GM12878 (cell line): ENCODE data around the gene ANO8. TPM values are rescaled to one million over a fixed set of nuclear protein-coding genes. Genes with fewer than 3 reads are reported as not detected.

Experiments used
- ATAC-seq: fragments of 200-7000 bp; cut with Tn5 transposase; 3 replicates; pipeline ENCODE4 v1.9.1; 2020; ENCODE audit warnings: mild to moderate bottlenecking, moderate library complexity
- BruUV-seq: library from RNA; stranded (reverse); fragments of 400-500 nt; replicated peaks from 2 replicates; lab custom pipeline; 2021; lab: Mats Ljungman, UMichigan
- CTCF ChIA-PET: fragments of 300-600 bp; sonication (Branson Sonifier 250); formaldehyde crosslinking; extraction: SDS; loops from one replicate; lab custom pipeline; 2021; ENCODE audit warnings: inconsistent platforms; lab: Yijun Ruan, JAX
- POLR2A ChIA-PET: fragments of 350-600 bp; formaldehyde crosslinking; extraction: SDS; loops from one replicate; lab custom pipeline; 2021; ENCODE audit warnings: inconsistent platforms; lab: Charles Lee
- RAD21 ChIA-PET: fragments of 300-600 bp; sonication (Branson Sonifier 250); formaldehyde crosslinking; loops from one replicate; lab custom pipeline; 2023; ENCODE audit warnings: antibody characterized with exemption; ENCODE audit not compliant: unreplicated experiment; lab: Charles Lee
- SMC1A ChIA-PET: fragments of 300-600 bp; sonication (Branson Sonifier 250); formaldehyde crosslinking; loops from one replicate; lab custom pipeline; 2023; ENCODE audit not compliant: unreplicated experiment, uncharacterized antibody; lab: Charles Lee
- DNase-seq: peaks from one replicate; pipeline ENCODE4 v3.0.0-alpha.2; 2011; ENCODE audit warnings: low read depth, low spot score
- FAIRE-seq: peaks from 3 replicates; lab custom pipeline; 2011; peaks lifted over from hg19 to GRCh38; lab: Jason Lieb, UNC
- H2AFZ ChIP-seq: 2 replicates; pipeline ENCODE4 v1.6.0; 2011; ENCODE audit warnings: low read depth, low read length, control low read depth; ENCODE audit not compliant: control insufficient read depth
- H3K27ac ChIP-seq: 2 replicates; pipeline ENCODE4 v1.5.1; 2011; ENCODE audit warnings: control low read depth; ENCODE audit not compliant: control insufficient read depth, insufficient read depth
- H3K27me3 ChIP-seq, 2 experiments: replicated peaks in 1 of 2; 2 replicates each; pipeline versions ENCODE4 v1.6.0 to v1.6.1; 2011; ENCODE audit warnings: low read length in 1 of 2; ENCODE audit not compliant: control insufficient read depth in 2 of 2, insufficient read depth in 2 of 2
- H3K36me3 ChIP-seq, 2 experiments: 2 replicates each; pipeline ENCODE4 v1.5.1; 2011; ENCODE audit warnings: low read length in 1 of 2; ENCODE audit not compliant: control insufficient read depth in 2 of 2, insufficient read depth in 2 of 2
- H3K4me1 ChIP-seq: 2 replicates; pipeline ENCODE4 v1.6.1; 2011; ENCODE audit warnings: mild to moderate bottlenecking, low read length, moderate library complexity, mixed read lengths; ENCODE audit not compliant: control insufficient read depth, insufficient read depth
- H3K4me2 ChIP-seq: 2 replicates; pipeline ENCODE4 v1.6.0; 2011; ENCODE audit warnings: control low read depth; ENCODE audit not compliant: control insufficient read depth, insufficient read depth
- H3K4me3 ChIP-seq: fragments of 200-600 bp; sonication (generic); 2 replicates; pipeline ENCODE4 v1.5.1; 2016
- H3K79me2 ChIP-seq: 2 replicates; pipeline ENCODE4 v1.6.0; 2011; ENCODE audit warnings: low read length; ENCODE audit not compliant: control insufficient read depth, insufficient read depth
- H3K9ac ChIP-seq: 2 replicates; pipeline ENCODE4 v1.8.0; 2011; ENCODE audit warnings: low read length, control low read depth, mixed read lengths; ENCODE audit not compliant: control insufficient read depth, insufficient read depth
- H3K9me3 ChIP-seq: replicated peaks from 3 replicates; pipeline ENCODE4 v1.5.1; 2011; ENCODE audit warnings: mild to moderate bottlenecking, low read length; ENCODE audit not compliant: control insufficient read depth, insufficient read depth
- H4K20me1 ChIP-seq: 2 replicates; pipeline ENCODE4 v1.6.0; 2011; ENCODE audit not compliant: control insufficient read depth, insufficient read depth
- CREM ChIP-seq: IDR thresholded peaks from 2 replicates; pipeline ENCODE4 v1.6.1; 2014; ENCODE audit warnings: antibody characterized with exemption, low read depth
- ELK1 ChIP-seq: IDR thresholded peaks from 2 replicates; pipeline ENCODE4 v1.6.1; 2012; ENCODE audit warnings: low read depth, low read length, improper control_type of control experiment
- EZH2 ChIP-seq: IDR thresholded peaks from 2 replicates; pipeline ENCODE4 v1.6.1; 2012; ENCODE audit warnings: low read depth, mild to moderate bottlenecking, control low read depth, inconsistent platforms, low read length, borderline replicate concordance; ENCODE audit not compliant: control insufficient read depth
- IRF4 ChIP-seq: IDR thresholded peaks from 2 replicates; pipeline ENCODE4 v1.6.1; 2011; ENCODE audit warnings: low read depth, low read length
- MEF2B ChIP-seq: fragments of 450-650 bp; IDR thresholded peaks from 2 replicates; pipeline ENCODE4 v1.6.1; 2018; ENCODE audit warnings: mild to moderate bottlenecking, moderate library complexity; ENCODE audit not compliant: partially characterized antibody, poor library complexity, severe bottlenecking
- NR2F1 ChIP-seq: fragments of 450-650 bp; conservative IDR thresholded peaks from 2 replicates; pipeline ENCODE4 v1.6.1; 2017; ENCODE audit warnings: mild to moderate bottlenecking
- PAX5 ChIP-seq: IDR thresholded peaks from 2 replicates; pipeline ENCODE4 v1.6.1; 2011; ENCODE audit warnings: low read depth, low read length, borderline replicate concordance
- SIN3A ChIP-seq: IDR thresholded peaks from 2 replicates; pipeline ENCODE4 v1.6.1; 2012; ENCODE audit warnings: low read depth, low read length, improper control_type of control experiment
- SMC3 ChIP-seq: IDR thresholded peaks from 2 replicates; pipeline ENCODE4 v1.6.1; 2011; ENCODE audit warnings: low read length, improper control_type of control experiment, borderline replicate concordance
- SP1 ChIP-seq: IDR thresholded peaks from one replicate; pipeline ENCODE4 v1.6.1; 2011; ENCODE audit warnings: low read depth, low read length
- SREBF1 ChIP-seq: IDR thresholded peaks from 2 replicates; pipeline ENCODE4 v1.6.1; 2012; ENCODE audit warnings: mild to moderate bottlenecking, low read length
- SRF ChIP-seq, 2 experiments: IDR thresholded peaks; 2 replicates each; pipeline ENCODE4 v1.6.1; 2011; ENCODE audit warnings: low read depth in 2 of 2, low read length in 2 of 2, mild to moderate bottlenecking in 1 of 2, moderate library complexity in 1 of 2
- WGBS: methylation state at CpG from one replicate; pipeline ENCODE4 v1.1.6; 2016; ENCODE audit warnings: low lambda C conversion rate; ENCODE audit not compliant: insufficient replicate concordance, insufficient coverage; ENCODE audit errors: missing lambda C conversion rate; 5-methylcytosine and 5-hydroxymethylcytosine counted together
- in situ Hi-C: fragments of 300-500 bp; cut with MboI; formaldehyde crosslinking; loops from 9 replicates; pipeline ENCODE4 v1.14.3; 2018; ENCODE audit warnings: mixed read lengths
- intact Hi-C: fragments of 100-400 bp; cut with micrococcal nuclease; formaldehyde crosslinking; loops from one replicate; pipeline ENCODE4 v1.14.2; 2022; ENCODE audit not compliant: unreplicated experiment
- polyA plus RNA-seq, 11 experiments: library from polyadenylated mRNA; depleted of rRNA in 4 of 11; unstranded in 6 of 11; stranded (reverse) in 5 of 11; fragments of >200 nt; fragmentation: Nextera tagmentation in 4 of 11; fragmentation: Illumina TruSeq in 1 of 11; extraction: Ambion mirVana in 4 of 11; extraction: Trizol in 1 of 11; gene quantifications; 1 replicate in 1 of 11; 2 replicates in 10 of 11; pipeline versions ENCODE4 v1.2.1 to v1.2.3, GENCODE V29; 2011 to 2016; ENCODE audit warnings: inconsistent platforms in 2 of 11, missing spikeins in 2 of 11, low read depth in 1 of 11
- total RNA-seq, 4 experiments: library from RNA; depleted of rRNA in 3 of 4; stranded (reverse); fragments of >200 nt in 3 of 4; fragmentation: Illumina TruSeq in 1 of 4; extraction: Trizol in 1 of 4; gene quantifications; 2 replicates each; pipeline versions ENCODE4 v1.2.1 to v1.2.3, GENCODE V29; 2013 to 2021

The ANO8 gene
- total and polyA plus RNA-seq, 10 of the 15 experiments (the other 5 are each of a cell fraction or from before 2014, with no cell fraction given) = 0.04 to 6.7 (median 1.1) TPM

- TF ChIP-seq SP1 (peak; percentile 100), ELK1 (peak; percentile 45; the same call in 1 of the 2 replicates), SIN3A (peak; percentile 38; the same call in 1 of the 2 replicates), SRF (IDR thresholded peaks at IDR 0.05; ENCODE audit: low read depth in 2 of 2, low read length in 2 of 2) (no peak), CREM (peak; percentile 82), SREBF1 (no peak), PAX5 (0 out of 2 replicates have a peak, but pooled peaks have one; percentile 9), NR2F1 (peak; percentile 96), EZH2 (no peak), IRF4 (peak; percentile 64; the same call in 1 of the 2 replicates)
Measured at GRCh38 chr19:17309198-17309964, 25.3 kb downstream of the ANO8 start, which contains the start of gene DDA1 (continued).

GRCh38 chr19:17307876-17308377 is 26.7 kb downstream of the ANO8 start:
- in situ Hi-C loops = no loop called here
- FAIRE-seq (no peak), ATAC-seq (no peak), DNase-seq (no peak)
- 75% methylated on average over 8 of the region's 8 CpGs for WGBS
- Histone ChIP-seq H3K9me3 (no peaks in the 10 kb centered on the region), H3K27me3 (no peaks in the 10 kb centered on the region), H2AFZ (no peak overlapping the region), H3K4me3 (no peak overlapping the region), H3K4me1 (peaks cover 24% of the 10 kb centered on the region), H3K4me2 (peak overlapping the region; percentile 25), H3K36me3 (peaks cover 0 to 5% of the 10 kb centered on the region in 2 experiments; a peak in 1 of 4 replicates), H4K20me1 (peaks cover 3% of the 10 kb centered on the region; the same call in 1 of the 2 replicates), H3K79me2 (peaks cover 39% of the 10 kb centered on the region), H3K27ac (no peak overlapping the region), H3K9ac (no peak overlapping the region)
- ChIA-PET CTCF (interaction anchor here (0.7 to 1.8 kb wide), 2 partner anchors 78 to 309 kb away, joined by 3 to 9 read pairs; no protein-coding TSS in a partner anchor), POLR2A (interaction anchor here (0.6 to 2.9 kb wide), 3 partner anchors 24 to 97 kb away, joined by 4 to 24 read pairs (median 6); partner anchors contain the start of genes ANO8 and BST2), SMC1A (interaction anchor here (2.0 kb wide), 1 partner anchor 15 kb away, joined by 5 read pairs; no protein-coding TSS in a partner anchor), RAD21 (interaction anchor here (0.5 to 1.5 kb wide), 2 partner anchors 111 to 199 kb away, joined by 3 read pairs; no protein-coding TSS in a partner anchor)
- no TSS peak for BruUV-seq
- TF ChIP-seq SMC3 (no peak), MEF2B (no peak), PAX5 (no peak)
- intact Hi-C loops = loop anchor here (10.0 kb wide), 1 partner anchor 413 kb away; no protein-coding TSS in a partner anchor
